ENCODE results near the gene USP6NL.

DNA sequence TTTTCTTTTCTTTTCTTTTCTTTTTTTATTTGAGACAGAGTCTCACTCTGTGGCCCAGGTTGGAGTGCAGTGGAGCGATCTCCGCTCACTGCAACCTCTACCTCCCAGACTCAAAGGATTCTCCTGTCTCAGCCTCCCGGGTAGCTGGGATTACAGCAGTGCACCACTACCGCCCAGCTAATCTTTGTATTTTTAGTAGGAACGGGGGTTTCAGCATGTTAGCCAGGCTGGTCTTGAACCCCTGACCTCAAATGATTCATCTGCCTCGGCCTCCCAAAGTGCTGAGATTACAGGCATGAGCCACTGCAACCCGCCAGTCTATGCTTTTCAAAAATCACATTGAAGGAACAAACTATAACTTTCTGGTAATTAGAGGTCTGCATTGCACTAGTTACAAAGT is 2.4 kb downstream of the USP6NL start:
- TF ChIP-seq, protein P1, sequence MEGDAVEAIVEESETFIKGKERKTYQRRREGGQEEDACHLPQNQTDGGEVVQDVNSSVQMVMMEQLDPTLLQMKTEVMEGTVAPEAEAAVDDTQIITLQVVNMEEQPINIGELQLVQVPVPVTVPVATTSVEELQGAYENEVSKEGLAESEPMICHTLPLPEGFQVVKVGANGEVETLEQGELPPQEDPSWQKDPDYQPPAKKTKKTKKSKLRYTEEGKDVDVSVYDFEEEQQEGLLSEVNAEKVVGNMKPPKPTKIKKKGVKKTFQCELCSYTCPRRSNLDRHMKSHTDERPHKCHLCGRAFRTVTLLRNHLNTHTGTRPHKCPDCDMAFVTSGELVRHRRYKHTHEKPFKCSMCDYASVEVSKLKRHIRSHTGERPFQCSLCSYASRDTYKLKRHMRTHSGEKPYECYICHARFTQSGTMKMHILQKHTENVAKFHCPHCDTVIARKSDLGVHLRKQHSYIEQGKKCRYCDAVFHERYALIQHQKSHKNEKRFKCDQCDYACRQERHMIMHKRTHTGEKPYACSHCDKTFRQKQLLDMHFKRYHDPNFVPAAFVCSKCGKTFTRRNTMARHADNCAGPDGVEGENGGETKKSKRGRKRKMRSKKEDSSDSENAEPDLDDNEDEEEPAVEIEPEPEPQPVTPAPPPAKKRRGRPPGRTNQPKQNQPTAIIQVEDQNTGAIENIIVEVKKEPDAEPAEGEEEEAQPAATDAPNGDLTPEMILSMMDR (IDR thresholded peaks at IDR 0.05), result no peak
- TF ChIP-seq POLR2A (IDR thresholded peaks at IDR 0.05), result no peak

Data from uterus (tissue), 2 donors.